Left kidney (tissue), 2 donors: ENCODE measurements around the gene ANTKMT. TPM values are rescaled to one million over a fixed set of nuclear protein-coding genes. Genes with fewer than 3 reads are reported as not detected.
A peak's percentile ranks its signal among the peaks of the same experiment; 100 is the strongest.

ENCODE experiments used
- DNase-seq: peaks from one replicate; pipeline ENCODE4 v3.0.0-alpha.2; 2013
- polyA plus RNA-seq: library from polyadenylated mRNA; unstranded; fragments of 120-200 nt; gene quantifications from one replicate; pipeline ENCODE4 v1.2.1, GENCODE V29; 2013; ENCODE audit not compliant: insufficient read length

ANTKMT gene
- polyA plus RNA-seq, 1 donor, result 9.0 TPM

- no peak for DNase-seq
These were observed 6.9 kb upstream of the ANTKMT start for GRCh38 chr16:714079-714478.

GRCh38 chr16:714558-715476 is 6.1 kb upstream of the ANTKMT start, which contains the start of gene METRN:
Gene METRN, plus strand, starts transcription at chr16:715118. Its CDS starts 172 bp downstream, at chr16:715290.
- no peak for DNase-seq

- no peak for DNase-seq
These were observed 5.3 kb upstream of the ANTKMT start for GRCh38 chr16:715477-716199.

- no peak for DNase-seq
These were observed 4.8 kb upstream of the ANTKMT start for GRCh38 chr16:716200-716568.

- no peak for DNase-seq
These were observed 4.1 kb upstream of the ANTKMT start for GRCh38 chr16:716768-717325.

GRCh38 chr16:717450-718245 is 3.3 kb upstream of the ANTKMT start:
- no peak for DNase-seq

GRCh38 chr16:718389-718788 is 2.6 kb upstream of the ANTKMT start:
- no peak for DNase-seq

- no peak for DNase-seq
These were observed 2.0 kb upstream of the ANTKMT start for GRCh38 chr16:718922-719321.

GRCh38 chr16:719815-720446 is 1.0 kb upstream of the ANTKMT start:
- DNase-seq, result no peak

- peak; percentile 61 for DNase-seq
These were observed 428 bp upstream of the ANTKMT start for GRCh38 chr16:720447-720989.

- DNase-seq, result no peak
These were observed 1.0 kb downstream of the ANTKMT start for GRCh38 chr16:721765-722540.

GRCh38 chr16:722835-723633 is 2.1 kb downstream of the ANTKMT start:
- DNase-seq, result no peak

GRCh38 chr16:723695-724094 is 2.7 kb downstream of the ANTKMT start:
- no peak for DNase-seq

GRCh38 chr16:724188-725040 is 3.5 kb downstream of the ANTKMT start:
- no peak for DNase-seq

- DNase-seq, result no peak
These were observed 4.1 kb downstream of the ANTKMT start for GRCh38 chr16:725041-725376.

- DNase-seq, result no peak
These were observed 4.7 kb downstream of the ANTKMT start for GRCh38 chr16:725463-726187.

- no peak for DNase-seq
These were observed 5.2 kb downstream of the ANTKMT start for GRCh38 chr16:726188-726437.
